Activated CD8-positive, alpha-beta memory T cell treated with anti-CD3 and anti-CD28 coated beads, Interleukin-2, amount 50 U/mL, for 1 hour (primary cell): ENCODE measurements around the gene COPS6.

Experiments
- DNase-seq: peaks from one replicate; pipeline ENCODE4 v3.0.0-alpha.2; 2020; ENCODE audit errors: extremely low read depth

COPS6 gene

DNA sequence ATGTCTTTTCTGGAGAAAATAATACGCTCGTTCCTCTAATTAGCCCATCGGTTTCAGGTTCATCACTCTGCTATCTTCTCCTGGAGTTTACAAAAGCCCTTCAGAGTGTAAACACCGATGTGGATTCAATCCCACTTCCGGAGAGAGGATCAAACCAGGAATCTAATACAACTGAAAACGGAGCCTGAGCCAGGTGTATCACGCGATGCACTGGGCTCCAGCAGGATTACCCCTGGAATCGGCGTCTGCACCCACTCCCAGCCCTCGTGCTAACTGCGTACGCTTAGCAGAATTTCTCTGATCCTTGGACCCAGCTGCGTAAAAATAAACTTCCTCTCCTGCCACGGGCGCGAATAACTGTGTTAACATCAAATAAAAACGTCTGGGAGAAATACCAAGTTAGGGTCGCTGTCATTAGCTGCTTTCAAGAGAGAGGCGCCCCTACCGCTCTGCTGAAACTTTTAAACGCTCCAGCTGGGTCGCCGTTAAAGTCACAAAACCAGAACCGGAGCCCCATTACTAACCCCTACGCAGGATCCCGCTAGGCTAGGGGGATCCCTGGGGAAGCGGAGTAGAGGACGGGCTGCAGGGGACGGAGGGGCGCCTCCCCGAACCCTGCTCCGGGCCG, 7.7 kb upstream of the COPS6 start:
- no peak for DNase-seq

DNA sequence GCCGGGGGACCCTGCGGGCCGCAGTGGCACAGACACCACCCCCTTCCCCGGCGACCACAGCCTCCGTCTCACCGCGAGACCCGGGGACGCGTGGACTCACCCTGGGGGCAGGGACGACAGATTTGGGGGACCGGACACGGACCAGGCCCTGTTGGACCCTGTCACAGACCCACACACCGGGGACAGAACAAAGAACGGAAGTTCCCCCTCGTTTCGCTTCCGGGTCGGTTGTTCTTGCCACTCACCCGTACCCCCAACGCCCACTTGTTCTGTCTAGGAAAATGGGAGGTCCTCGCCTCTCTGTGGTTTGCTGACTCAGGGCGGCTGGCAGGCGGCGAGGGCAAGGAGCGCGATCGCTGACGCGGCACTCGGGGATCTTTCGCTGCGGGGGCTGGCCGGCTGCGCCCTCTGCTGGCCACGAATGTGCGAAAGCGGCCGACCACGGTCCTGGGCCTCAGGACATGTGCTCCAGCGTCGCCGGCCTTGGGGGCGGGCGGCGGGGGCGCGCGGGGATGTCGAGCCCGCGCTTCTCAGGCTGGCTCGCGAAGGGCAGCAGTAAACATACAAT, 7.2 kb upstream of the COPS6 start, which contains the start of gene ZNF3:
TSS of gene ZNF3 (minus strand) at position 189 of the 568 bp plus-strand sequence. CDS start 4,366 bp downstream, outside the sequence.
- peak; percentile 96 for DNase-seq

DNA sequence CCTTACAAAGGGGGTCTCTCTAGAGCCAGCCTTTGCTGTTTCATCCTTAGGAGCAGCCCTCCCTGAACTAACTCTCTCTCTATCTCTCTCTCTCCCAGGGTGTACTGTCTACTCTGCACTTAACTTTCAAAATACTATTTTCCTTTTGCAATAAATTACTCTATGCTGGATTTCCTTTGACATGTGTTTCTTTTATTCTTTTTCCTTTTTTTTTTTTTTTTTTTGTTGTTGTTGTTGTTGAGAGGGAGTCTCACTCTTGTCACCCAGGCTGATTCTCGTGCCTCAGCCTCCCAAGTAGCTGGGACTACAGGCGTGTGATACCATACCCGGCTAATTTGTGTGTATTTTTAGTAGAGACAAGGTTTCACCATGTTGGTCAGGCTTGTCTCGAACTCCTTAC, 5.8 kb upstream of the COPS6 start:
- no peak for DNase-seq

DNA sequence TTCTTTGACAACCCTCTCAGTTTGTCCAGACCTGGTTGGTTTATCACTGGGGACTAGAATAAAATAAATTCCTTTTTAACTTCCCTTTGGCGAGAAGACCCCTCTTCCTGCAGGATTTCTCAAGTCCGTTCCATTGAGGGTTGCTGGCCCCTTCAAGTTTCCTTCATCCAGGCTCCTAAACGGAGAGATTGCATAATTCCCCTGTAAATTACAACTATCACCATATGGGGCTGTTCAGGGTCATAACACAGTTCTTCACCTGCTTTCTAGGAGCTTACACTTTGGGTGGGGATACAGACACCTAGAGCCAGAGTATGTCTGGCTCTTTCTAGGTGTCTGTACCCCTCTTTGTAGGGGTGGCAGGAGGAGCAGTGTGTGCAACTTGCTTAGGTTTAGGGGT, 3.3 kb upstream of the COPS6 start:
- no peak for DNase-seq

DNA sequence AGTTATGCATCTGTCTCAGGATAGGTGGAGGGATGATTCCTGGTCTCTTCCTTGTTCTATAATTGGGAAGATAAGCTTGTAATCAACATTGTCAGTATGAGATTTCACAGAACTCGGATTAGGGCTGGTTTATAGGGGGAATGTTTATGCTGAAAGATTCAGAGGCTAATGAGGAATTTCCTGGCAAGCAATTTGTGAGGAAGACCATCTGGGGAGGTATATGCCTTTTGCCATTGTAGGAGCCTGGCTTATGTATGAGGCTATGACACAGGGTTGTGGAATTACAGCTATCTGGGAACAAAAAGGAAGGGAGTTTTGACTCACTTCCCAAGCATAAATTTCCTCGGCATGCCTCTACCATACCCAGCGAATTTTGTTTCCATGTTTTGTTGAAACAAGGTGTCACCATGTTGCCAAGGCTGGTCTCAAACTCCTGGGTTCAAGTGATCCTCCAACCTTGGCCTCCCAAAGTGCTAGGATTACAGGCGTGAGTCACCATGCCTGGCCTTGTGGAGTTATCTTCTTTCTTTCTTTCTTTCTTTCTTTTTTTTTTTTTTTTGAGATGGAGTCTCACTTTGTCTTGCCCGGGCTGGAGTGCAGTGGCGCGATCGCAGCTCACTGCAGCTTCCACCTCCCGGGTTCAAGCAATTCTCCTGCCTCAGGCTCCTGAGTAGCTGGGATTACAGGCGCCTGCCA, 1.6 kb upstream of the COPS6 start:
- DNase-seq: no peak

DNA sequence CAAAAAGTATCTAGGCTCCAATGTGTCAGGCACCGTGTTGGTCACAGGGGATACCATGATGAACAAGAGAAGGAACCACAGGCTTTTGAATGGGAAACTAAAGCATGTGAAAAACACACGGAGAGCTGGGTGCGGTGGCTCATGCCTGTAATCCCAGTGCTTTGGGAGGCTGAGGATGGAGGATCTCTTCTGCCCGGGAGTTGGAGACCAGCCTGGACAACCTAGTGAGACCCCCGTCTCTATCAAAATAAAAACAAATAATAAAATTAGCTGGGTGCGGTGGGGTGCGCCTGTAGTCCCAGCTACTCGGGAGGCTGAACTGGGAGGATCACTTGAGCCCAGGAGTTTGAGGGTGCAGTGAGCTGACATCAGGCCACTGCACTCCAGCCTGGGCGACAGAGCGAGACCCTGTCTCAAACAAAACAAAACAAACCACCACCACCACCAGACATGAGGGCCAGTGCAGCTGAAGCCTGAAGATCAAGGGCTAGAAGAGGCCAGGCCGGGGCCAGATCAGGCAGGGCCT, 611 bp upstream of the COPS6 start:
- DNase-seq: no peak

DNA sequence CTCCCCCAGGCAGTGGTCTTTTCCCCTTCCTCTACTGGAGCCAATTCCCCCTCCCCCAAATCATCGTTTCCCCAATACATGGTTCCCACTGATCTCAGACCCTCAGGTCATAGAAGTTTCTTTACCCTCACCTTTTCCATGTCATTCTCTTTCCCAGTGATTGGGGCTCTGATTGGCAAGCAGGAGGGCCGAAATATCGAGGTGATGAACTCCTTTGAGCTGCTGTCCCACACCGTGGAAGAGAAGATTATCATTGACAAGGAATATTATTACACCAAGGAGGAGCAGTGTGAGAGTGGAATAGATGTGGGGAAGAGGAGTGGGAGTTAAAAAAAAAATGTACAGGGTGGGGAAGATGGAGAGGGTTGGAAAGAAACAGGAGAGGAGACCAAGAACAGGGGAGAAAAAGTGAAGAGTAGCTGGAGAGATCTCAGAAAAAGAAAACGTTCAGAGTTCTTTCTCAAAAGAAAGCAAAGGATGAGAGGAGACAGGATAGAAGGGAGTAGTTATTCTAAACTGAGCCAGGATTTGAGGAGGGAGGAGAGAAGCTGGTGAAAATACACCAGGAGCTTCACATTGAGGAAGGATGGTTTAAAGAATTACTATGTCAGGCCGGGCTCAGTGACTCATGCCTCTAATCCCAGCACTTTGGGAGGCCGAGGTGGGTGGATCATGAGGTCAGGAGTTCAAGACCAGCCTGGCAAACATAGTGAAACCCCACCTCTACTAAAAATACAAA, 858 bp downstream of the COPS6 start:
- DNase-seq: no peak

DNA sequence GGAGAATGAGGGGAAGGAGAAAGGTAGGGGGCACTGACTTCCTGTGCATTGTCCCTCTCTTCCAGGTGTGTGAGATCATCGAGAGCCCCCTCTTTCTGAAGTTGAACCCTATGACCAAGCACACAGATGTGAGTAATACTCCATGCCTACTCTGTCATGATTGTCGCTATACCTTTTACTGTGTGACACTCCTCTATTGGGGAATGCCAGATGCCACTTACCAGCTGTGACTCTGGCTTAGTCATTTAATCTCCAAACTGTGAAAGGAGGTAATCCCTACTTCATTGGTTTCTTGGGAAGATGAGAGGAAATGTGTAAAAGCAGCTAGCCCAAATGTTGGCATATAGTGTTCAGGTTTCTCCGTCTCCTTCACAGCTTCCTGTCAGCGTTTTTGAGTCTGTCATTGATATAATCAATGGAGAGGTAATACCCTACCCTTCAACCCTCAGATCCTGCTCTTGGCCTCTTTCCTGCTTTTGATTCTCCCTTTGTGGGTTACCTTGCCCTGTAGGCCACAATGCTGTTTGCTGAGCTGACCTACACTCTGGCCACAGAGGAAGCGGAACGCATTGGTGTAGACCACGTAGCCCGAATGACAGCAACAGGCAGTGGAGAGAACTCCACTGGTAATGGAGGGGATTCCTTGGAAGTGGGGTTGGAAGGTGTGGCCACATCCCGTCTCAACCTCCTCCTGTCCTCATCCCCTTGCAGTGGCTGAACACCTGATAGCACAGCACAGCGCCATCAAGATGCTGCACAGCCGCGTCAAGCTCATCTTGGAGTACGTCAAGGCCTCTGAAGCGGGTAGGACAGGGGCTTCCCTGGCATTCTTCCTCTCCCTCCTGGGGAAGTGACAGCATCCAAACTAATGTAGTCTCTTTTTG, 2.0 kb downstream of the COPS6 start:
- DNase-seq: no peak

DNA sequence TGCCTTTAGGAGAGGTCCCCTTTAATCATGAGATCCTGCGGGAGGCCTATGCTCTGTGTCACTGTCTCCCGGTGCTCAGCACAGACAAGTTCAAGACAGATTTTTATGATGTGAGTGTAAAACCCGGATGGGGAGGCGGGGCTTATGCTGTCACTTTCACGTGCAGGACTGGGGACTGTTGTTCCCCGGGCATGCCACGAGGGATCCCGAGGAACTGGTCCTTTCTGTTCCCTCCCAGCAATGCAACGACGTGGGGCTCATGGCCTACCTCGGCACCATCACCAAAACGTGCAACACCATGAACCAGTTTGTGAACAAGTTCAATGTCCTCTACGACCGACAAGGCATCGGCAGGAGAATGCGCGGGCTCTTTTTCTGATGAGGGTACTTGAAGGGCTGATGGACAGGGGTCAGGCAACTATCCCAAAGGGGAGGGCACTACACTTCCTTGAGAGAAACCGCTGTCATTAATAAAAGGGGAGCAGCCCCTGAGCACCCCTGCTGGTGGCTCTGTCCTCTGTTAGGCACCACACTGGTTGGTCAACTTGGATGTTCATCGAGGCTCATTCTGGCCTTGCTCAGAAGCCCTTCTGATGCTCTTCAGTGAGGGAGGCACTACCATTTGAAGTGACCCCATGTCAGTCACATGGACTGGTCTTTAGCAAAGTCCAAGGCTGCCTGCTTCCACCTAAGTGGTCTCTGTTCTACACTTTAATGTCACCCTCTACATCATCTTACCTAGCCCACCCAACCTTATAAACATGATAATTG, 2.8 kb downstream of the COPS6 start:
- no peak for DNase-seq

DNA sequence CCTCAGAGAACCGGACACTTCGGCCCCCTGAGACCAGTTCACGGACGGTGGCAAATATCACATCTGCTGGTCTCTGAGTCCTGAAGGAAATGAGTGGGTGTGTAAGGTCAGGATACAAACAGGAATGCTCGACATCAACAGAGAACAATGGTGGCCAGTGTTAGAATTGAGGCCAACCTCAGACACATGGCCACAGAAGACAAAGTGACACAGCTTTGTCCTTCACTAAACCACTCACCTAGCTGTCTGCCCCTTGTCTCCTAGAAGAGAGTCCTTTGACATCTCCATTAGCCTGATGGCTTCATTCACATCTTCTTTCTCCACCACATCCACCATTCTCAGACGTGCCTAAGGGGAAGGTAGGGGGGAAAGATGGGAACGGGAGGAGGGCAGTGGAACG, 4.3 kb downstream of the COPS6 start:
- DNase-seq: no peak

DNA sequence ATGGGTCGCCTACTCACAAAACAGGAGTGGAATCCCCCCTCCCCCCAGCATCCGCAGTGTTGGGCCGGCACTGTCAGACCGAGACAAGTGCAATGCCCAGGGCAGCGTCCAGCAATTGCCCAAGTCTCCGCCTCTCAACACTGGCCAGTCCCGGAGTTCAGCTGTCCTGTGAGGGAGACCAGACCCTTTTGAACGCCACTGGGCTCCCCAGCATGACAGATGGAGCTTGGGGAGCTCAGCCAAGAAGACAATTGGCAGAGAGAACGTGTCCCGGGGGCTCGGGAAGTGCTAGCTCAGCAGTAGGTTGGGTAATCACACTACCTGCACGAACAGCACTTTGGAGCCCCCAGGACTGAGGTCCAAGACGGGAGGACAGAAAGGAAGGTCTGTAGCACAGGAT, 4.7 kb downstream of the COPS6 start:
- no peak for DNase-seq

DNA sequence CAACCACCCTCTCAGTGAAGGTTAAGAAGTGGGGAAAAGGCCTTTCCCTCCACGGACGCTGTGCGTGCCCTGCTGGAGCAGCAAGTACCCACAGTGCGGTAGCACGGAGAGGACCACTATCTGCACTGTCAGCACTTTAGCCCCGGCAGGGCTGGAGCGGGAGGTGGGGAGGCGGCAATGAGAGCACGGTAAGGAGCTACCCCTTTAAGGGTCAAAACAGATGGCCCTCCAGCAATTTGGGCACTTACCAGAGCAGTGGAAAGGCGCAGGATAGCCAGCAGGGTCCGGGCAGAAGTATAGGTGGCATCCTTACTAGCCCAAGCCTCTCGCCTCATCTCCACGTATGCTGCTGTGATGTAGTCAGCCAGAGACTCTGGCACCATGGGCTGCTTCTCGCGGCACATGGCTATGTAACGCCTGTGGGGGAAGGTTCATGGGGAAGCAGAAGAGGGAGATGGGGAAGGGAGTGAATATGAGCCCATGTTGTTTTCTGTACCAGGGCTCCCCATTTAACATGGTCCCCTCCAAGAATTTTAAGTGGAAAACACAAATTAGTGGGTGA, 5.2 kb downstream of the COPS6 start:
- no peak for DNase-seq

DNA sequence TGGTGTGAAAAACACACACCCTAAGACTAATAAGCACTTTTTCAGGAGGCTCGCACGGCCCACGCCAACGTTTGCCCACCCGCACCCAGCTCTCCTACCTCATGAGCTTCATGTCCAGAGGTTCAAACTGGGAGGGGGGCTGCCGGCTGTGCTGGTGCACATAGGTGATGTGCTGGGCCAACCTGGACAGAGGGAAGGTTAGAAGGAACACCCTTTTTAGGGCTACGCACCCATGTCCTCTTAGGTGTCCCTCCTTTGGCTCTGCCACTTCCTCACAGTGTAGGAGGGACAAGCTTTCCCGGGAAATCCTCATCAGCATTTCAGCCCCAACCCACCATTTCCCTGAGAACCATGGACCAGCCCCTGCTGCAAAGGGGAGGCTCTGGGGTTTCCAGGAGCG, 6.5 kb downstream of the COPS6 start:
- DNase-seq: no peak

DNA sequence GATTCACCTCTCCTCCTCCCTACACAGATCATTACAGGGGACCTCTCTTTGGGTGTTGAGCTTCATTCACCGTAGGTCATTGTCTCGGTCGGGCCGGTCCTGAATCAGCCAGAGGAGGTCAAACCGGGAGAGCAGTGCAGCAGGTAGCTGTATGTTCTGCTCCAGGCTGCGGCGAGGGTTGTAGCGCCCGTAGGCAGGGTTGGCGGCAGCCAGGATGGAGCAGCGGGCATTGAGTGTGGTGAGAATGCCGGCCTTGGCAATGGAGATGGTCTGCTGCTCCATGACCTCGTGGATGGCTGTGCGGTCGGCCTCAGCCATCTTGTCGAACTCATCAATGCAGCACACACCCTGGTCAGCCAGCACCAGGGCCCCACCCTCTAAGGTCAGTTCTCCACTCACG, 6.9 kb downstream of the COPS6 start:
- DNase-seq: no peak

DNA sequence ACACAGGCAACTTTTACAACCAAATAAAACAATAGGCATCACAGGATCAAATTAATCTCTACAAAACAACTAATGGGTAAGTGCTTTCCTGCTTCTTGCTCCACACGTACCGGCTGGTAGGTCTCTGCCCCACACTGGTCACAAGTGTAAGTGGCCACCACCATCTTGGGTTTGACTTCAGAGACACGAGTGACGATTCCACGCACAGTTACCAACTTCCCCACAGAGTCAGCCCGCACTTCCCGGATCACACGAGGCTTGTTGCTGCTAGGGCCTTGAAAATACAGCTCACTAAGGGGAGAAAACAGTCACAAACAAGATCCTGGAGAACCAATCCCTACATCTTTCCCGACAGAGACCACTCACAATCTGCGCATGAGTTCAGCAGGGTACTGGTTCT, 10.1 kb downstream of the COPS6 start:
- no peak for DNase-seq

DNA sequence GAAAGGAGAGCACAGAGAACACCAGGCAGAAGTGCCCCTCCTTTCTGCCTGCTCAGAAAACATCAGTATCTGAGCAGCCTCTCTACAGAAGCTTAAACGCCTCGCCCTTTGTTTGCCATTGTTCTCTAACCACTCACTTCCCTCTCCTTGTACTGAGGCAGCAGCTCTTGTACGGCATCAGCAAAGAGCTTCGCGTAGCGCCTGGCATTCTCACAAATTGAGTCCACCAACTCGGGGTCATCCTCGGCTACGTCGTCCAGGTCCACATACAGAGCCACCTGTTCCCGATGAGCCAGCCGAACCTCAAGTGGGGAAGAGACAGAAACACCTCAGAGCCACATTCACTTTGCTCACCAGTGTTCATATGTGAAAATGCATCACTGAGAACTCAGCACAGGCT, 10.7 kb downstream of the COPS6 start:
- DNase-seq: no peak

DNA sequence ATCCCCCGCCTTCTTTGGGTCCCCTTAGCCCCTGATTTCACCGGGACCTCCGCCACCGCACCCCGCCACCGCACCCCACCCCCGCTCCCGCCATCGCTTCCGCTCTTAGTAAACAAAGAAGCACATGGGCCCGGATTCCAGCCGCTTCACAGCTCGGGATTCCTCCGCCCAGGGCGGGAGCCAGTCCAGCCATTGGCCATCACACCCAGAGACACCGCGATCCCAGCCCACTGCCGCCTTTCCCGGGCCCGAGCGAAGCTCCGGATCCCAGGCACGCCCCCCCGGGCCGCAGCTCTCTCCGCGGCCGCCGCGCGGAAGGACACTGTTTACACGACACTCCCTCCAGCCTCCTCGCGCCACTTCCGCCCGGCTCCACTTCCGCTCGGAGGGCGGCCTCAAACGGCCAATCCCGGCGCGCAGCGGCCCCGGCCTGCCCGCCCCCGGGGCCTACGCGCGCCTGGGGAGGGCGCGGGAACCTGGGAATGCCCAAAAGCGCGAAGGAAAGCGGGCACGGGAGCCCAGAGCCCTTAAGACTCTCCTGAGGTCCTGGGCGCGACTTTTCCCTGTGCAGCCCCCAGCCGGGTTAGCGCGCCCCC, 11.7 kb downstream of the COPS6 start:
- peak; percentile 54 for DNase-seq

DNA sequence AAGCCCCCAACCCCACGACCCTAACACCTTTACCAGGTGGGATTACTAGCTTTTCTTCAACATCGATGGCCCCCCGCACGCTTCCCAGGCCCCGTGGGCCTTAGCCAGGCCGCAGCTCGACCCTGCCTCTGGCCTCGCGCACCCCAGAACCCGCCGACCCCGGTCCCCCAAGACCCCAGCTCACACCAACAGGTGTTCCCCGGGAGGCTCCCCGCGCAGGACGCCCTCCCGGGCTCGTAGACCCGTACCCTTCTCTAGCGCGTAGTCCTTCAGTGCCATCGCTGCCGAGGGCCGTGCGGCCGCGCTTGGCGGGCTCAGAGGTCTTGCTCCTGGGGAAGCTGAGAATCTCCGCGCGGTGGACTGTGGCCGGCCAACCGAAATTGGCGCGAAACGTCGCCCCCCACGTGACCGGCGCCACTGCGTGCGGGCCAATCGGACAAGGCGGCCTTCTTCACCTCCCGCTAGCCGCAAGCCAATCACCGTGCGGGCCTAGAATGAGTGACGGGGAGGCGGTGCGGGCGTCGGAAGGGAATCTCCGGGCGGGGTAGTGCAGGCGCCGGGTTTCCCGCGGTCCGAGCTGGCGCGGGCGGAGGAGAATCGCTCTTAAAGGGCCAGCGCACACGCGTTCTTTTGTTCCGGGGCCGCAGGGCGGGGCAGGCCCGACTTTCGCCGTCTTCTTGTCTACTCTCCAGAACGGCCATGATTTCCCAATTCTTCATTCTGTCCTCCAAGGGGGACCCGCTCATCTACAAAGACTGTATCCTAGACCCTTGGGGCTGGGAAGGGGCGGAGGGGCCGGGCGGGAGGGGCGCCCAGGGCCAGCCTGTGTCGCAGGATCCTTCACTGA, 12.5 kb downstream of the COPS6 start, which contains the start of the genes AP4M1 and MCM7:
TSS of gene AP4M1 (plus strand) at position 628 of the 847 bp plus-strand sequence. CDS start at position 700, 72 bp downstream.
TSS of gene MCM7 (minus strand) at position 382 of the 847 bp plus-strand sequence. CDS start at position 279, 103 bp downstream.
- peak; percentile 84 for DNase-seq
